ENCODE measurements around the gene SH3TC1. TPM values are rescaled to one million over a fixed set of nuclear protein-coding genes. Genes with fewer than 3 reads are reported as not detected.

SH3TC1 gene
- polyA plus RNA-seq, 1 donor (not counting 4 experiments of a cell fraction or from before 2014, with no cell fraction given): 12.3 TPM

- Histone ChIP-seq H3K9me3 (ENCODE audit: control insufficient read depth, low read depth, low read length) (no peaks in the 10 kb centered on the region), H3K4me3 (ENCODE audit: control insufficient read depth in 2 of 3, extremely low read depth in 1 of 3, insufficient read depth in 2 of 3, low read depth in 1 of 3, low read length in 3 of 3) (no peak overlapping the region), H3K9me1 (ENCODE audit: control insufficient read depth, extremely low read depth, insufficient read depth, low read length) (no peaks in the 10 kb centered on the region), H2AFZ (ENCODE audit: control insufficient read depth, low read length) (no peak overlapping the region), H3K9ac (ENCODE audit: control insufficient read depth, extremely low read depth, insufficient read depth, low read length) (no peak overlapping the region), H3K79me2 (ENCODE audit: control insufficient read depth, insufficient read depth, low read length) (no peaks in the 10 kb centered on the region), H3K27me3 (ENCODE audit: control insufficient read depth, extremely low read depth, insufficient read depth, low read length) (no peaks in the 10 kb centered on the region), H3K4me1 (ENCODE audit: control insufficient read depth, extremely low read depth, insufficient read depth, low read length) (peaks cover 66% of the 10 kb centered on the region), H3K4me2 (ENCODE audit: control insufficient read depth, extremely low read depth, insufficient read depth, low read depth, low read length) (peak overlapping the region; percentile 29), H4K20me1 (ENCODE audit: control insufficient read depth, extremely low read depth, insufficient read depth, low read length) (no peaks in the 10 kb centered on the region), H3K36me3 (ENCODE audit: control insufficient read depth in 2 of 2, extremely low read depth in 1 of 2, insufficient read depth in 2 of 2, low read length in 2 of 2) (no peaks in the 10 kb centered on the region), H3K27ac (ENCODE audit: control insufficient read depth, insufficient read depth, low read length) (peak overlapping the region; percentile 76)
- no peak for TF ChIP-seq EZH2 (IDR thresholded peaks at IDR 0.05; ENCODE audit: low read length)
- peak in 1 of 3 experiments; percentile 5 for TF ChIP-seq CTCF (optimal IDR thresholded peaks at IDR 0.05 in 1 of 3, IDR thresholded peaks at IDR 0.05 in 1 of 3, conservative IDR thresholded peaks at IDR 0.05 in 1 of 3; ENCODE audit: extremely low read depth in 1 of 3, insufficient read depth in 2 of 3, low read length in 3 of 3)
- dilution Hi-C loops (cut with MboI; ENCODE audit: extremely low pct_ligation_motif_present, low sequenced_read_pairs): no loop called here
- DNase-seq (ENCODE audit: low read depth, low spot score) (no peak), FAIRE-seq (no peak)
These were observed 11.0 kb upstream of the SH3TC1 start for GRCh38 chr4:8188085-8188484.

- H2AFZ ChIP-seq (ENCODE audit: control insufficient read depth, low read length): peak overlapping the region; percentile 19
- no peaks in the 10 kb centered on the region for H3K79me2 ChIP-seq (ENCODE audit: control insufficient read depth, insufficient read depth, low read length)
- no peaks in the 10 kb centered on the region for H4K20me1 ChIP-seq (ENCODE audit: control insufficient read depth, extremely low read depth, insufficient read depth, low read length)
- H3K9ac ChIP-seq (ENCODE audit: control insufficient read depth, extremely low read depth, insufficient read depth, low read length): peak overlapping the region; percentile 67
- dilution Hi-C loops (cut with MboI; ENCODE audit: extremely low pct_ligation_motif_present, low sequenced_read_pairs): no loop called here
- peak overlapping the region; percentile 76 for H3K27ac ChIP-seq (ENCODE audit: control insufficient read depth, insufficient read depth, low read length)
- DNase-seq (ENCODE audit: low read depth, low spot score) (peak; percentile 99), FAIRE-seq (peak; percentile 95)
- H3K4me1 ChIP-seq (ENCODE audit: control insufficient read depth, extremely low read depth, insufficient read depth, low read length): peaks cover 57% of the 10 kb centered on the region
- H3K27me3 ChIP-seq (ENCODE audit: control insufficient read depth, extremely low read depth, insufficient read depth, low read length): no peaks in the 10 kb centered on the region
- no peaks in the 10 kb centered on the region for H3K9me1 ChIP-seq (ENCODE audit: control insufficient read depth, extremely low read depth, insufficient read depth, low read length)
- H3K4me3 ChIP-seq (ENCODE audit: control insufficient read depth in 2 of 3, extremely low read depth in 1 of 3, insufficient read depth in 2 of 3, low read depth in 1 of 3, low read length in 3 of 3): no peak overlapping the region
- H3K36me3 ChIP-seq (ENCODE audit: control insufficient read depth in 2 of 2, extremely low read depth in 1 of 2, insufficient read depth in 2 of 2, low read length in 2 of 2): no peaks in the 10 kb centered on the region
- TF ChIP-seq EZH2 (IDR thresholded peaks at IDR 0.05; ENCODE audit: low read length) (no peak), CTCF (optimal IDR thresholded peaks at IDR 0.05 in 1 of 3, IDR thresholded peaks at IDR 0.05 in 1 of 3, conservative IDR thresholded peaks at IDR 0.05 in 1 of 3; ENCODE audit: extremely low read depth in 1 of 3, insufficient read depth in 2 of 3, low read length in 3 of 3) (no peak)
- H3K4me2 ChIP-seq (ENCODE audit: control insufficient read depth, extremely low read depth, insufficient read depth, low read depth, low read length): peak overlapping the region; percentile 41
- no peaks in the 10 kb centered on the region for H3K9me3 ChIP-seq (ENCODE audit: control insufficient read depth, low read depth, low read length)
These were observed 10.1 kb upstream of the SH3TC1 start for GRCh38 chr4:8188743-8189550.

Measured in keratinocyte (primary cell).